Ovary (tissue), 9 donors: ENCODE measurements around the gene LIPG. TPM values are rescaled to one million over a fixed set of nuclear protein-coding genes. Genes with fewer than 3 reads are reported as not detected.

Experiments used
- DNase-seq, 5 donors: peaks; one replicate each; pipeline ENCODE4 v3.0.0-alpha.2; 2019 to 2020
- H3K27ac ChIP-seq, 2 donors: fragments of 200-600 bp; one replicate each; pipeline versions ENCODE4 v1.5.1 to v1.8.0; 2019 to 2022
- H3K27me3 ChIP-seq: fragments of 200-600 bp; one replicate; pipeline ENCODE4 v1.8.0; 2022
- H3K36me3 ChIP-seq: fragments of 200-600 bp; sonication (generic); one replicate; pipeline ENCODE4 v1.5.1; 2019
- H3K4me1 ChIP-seq: one replicate; pipeline ENCODE4 v1.8.1; 2013; ENCODE audit warnings: mild to moderate bottlenecking, moderate library complexity; ENCODE audit not compliant: insufficient read depth
- H3K4me3 ChIP-seq: fragments of 200-600 bp; sonication (generic); one replicate; pipeline ENCODE4 v1.5.1; 2017
- H3K9me3 ChIP-seq, 2 donors: fragments of 200-600 bp in 1 of 2; sonication (generic) in 1 of 2; one replicate each; pipeline versions ENCODE4 v1.5.1 to v1.8.1; 2013 to 2019; ENCODE audit warnings: mild to moderate bottlenecking in 1 of 2, moderate library complexity in 1 of 2
- EP300 ChIP-seq: sonication (generic); formaldehyde crosslinking; IDR thresholded peaks from one replicate; pipeline ENCODE4 v1.6.1; 2017; ENCODE audit warnings: antibody characterized with exemption
- POLR2A ChIP-seq: fragments of 450-650 bp; IDR thresholded peaks from one replicate; pipeline ENCODE4 v1.6.1; 2017; ENCODE audit warnings: antibody characterized with exemption, mild to moderate bottlenecking, moderate library complexity
- WGBS, 3 donors: extraction: QIAGEN DNeasy Blood & Tissue Kit in 1 of 3; methylation state at CpG; one replicate each; pipeline versions ENCODE4 v1.1.5 to v1.1.7; 2013 to 2017; 5-methylcytosine and 5-hydroxymethylcytosine counted together
- intact Hi-C, 4 donors: fragments of 100-400 bp; cut with DNase I; formaldehyde crosslinking; loops; one replicate each; pipeline versions ENCODE4 v1.11.0 to v1.15.1; 2022 to 2023
- polyA plus RNA-seq, 2 donors: library from polyadenylated mRNA; stranded (reverse); fragments of 200-250 nt in 1 of 2; fragments of 350-450 nt in 1 of 2; fragmentation: Illumina TruSeq in 1 of 2; extraction: RNeasy Lipid Tissue Mini Kit (QIAGEN cat#74804) in 1 of 2; gene quantifications; one replicate each; pipeline ENCODE4 v1.2.3, GENCODE V29; 2013 to 2014
- total RNA-seq, 7 donors: library from RNA; depleted of rRNA in 2 of 7; stranded (reverse); fragments of >200 nt in 2 of 7; fragmentation: NEBNext Ultra II Directional in 3 of 7; extraction: Animal tissue kit (Norgen Biotek cat#: 25700) in 3 of 7; gene quantifications; one replicate each; pipeline versions ENCODE4 v1.1.0 to v1.2.4, GENCODE V29; 2016 to 2023
- TF ChIP-seq, protein P1 (sequence below), 3 donors: fragments of 450-650 bp in 2 of 3; fragments of 200-600 bp in 1 of 3; IDR thresholded peaks; one replicate each; pipeline versions ENCODE4 v1.5.1 to v1.8.0; 2016 to 2022; ENCODE audit warnings: antibody characterized with exemption in 3 of 3, mild to moderate bottlenecking in 1 of 3
- donor health status: DM: no; HTN: no; CAD: no; lungs with moderate emphysema.
- donor health status: DM: no; HTN: no; CAD: no.
- donor health status: Bipolar disorder and iron deficiency.
- donor health status: DM: yes; HTN: yes; CAD: no.
- donor health status: DM: no; HTN: no; CAD: no.
- donor health status: DM: yes; HTN: yes; CAD: no.

Gene LIPG
- total and polyA plus RNA-seq, 9 donors, result 0.23 to 3.9 (median 0.60) TPM; not detected in 1

DNA sequence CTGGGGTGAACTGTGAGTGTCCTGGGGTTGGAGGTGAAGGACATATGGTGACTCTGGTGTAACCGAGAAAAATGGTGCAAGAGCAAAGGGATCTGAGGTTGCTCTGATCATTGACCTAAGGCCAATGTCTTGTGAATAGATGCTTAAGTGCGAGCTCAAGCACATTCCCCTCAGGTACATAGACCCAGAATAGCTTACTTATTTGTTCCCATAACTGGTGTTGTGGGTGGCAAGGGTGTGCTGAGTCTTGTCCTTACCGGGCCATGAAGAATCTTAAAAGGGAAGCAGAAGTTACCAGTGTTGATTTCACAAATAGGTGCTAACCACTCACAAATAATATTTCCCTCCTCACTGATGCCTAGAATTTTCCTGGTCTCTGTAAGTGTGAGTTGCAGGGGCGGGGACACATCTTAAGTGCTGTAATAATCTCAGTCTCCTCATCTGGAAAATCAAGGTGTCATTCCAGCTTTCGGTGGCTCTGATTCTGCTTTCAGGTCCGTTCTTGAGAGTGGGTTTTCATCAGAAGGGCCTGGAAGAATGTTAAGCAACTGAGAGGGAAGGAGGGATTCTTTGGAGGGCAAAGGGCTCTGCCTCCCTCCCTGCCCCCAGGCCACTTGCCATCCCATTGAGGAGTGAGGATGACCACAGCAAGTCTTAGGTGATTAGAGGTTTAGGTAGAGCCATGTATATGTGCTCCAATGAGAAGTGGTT is 54.9 kb downstream of the LIPG start:
- TF ChIP-seq, protein P1, sequence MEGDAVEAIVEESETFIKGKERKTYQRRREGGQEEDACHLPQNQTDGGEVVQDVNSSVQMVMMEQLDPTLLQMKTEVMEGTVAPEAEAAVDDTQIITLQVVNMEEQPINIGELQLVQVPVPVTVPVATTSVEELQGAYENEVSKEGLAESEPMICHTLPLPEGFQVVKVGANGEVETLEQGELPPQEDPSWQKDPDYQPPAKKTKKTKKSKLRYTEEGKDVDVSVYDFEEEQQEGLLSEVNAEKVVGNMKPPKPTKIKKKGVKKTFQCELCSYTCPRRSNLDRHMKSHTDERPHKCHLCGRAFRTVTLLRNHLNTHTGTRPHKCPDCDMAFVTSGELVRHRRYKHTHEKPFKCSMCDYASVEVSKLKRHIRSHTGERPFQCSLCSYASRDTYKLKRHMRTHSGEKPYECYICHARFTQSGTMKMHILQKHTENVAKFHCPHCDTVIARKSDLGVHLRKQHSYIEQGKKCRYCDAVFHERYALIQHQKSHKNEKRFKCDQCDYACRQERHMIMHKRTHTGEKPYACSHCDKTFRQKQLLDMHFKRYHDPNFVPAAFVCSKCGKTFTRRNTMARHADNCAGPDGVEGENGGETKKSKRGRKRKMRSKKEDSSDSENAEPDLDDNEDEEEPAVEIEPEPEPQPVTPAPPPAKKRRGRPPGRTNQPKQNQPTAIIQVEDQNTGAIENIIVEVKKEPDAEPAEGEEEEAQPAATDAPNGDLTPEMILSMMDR (IDR thresholded peaks at IDR 0.05), result no peak
- 89 to 96% (median 96%) methylated on average over 6 of the region's 6 CpGs for WGBS, 3 donors
- no peaks in the 10 kb centered on the region for H3K9me3 ChIP-seq
- no peak overlapping the region for H3K4me3 ChIP-seq
- no peak for DNase-seq
- peaks cover 5% of the 10 kb centered on the region for H3K4me1 ChIP-seq
- H3K36me3 ChIP-seq, result no peaks in the 10 kb centered on the region
- intact Hi-C loops, result no loop called here
- no peaks in the 10 kb centered on the region for H3K27me3 ChIP-seq
- no peak overlapping the region for H3K27ac ChIP-seq

DNA sequence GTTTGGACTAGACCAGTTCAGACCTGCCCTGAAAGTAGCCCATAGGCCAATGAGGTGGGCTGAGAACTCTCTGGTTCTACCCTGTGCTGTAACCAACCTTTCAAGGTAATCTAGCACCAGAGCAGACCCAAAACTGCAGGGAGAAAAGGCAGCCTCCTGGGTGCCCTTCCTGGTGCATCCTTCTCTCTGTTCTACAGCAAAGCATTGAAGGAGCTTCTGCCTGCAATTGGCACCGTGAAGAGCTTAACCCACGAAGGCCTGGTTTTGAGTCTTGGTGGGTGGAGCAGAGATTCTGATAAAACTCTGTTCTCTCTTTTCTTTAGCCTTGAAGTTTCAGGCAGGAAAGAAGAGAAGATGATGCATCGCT is 55.5 kb downstream of the LIPG start:
- 57 to 68% (median 68%) methylated on average over 3 of the region's 3 CpGs for WGBS, 3 donors
- H3K27ac ChIP-seq, result no peak overlapping the region

DNA sequence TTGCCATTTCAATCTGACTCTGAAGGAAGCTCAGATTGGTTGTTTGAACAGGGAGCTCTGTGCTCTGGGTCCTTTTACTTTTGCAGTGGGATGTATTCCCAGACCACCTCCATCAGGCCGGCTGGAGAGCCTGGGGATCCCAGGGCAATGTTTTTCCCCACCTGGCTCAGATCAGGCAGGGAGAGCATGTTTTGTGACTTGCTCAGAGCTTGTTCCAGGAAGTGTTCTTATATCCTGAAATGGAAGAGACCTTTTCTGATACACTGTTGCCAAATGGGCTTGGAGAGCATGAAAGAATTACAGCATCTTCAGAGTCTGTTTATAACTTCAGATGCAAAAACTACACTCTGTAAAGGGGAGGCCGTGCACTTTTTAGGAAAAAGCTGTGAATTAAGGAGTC is 56.0 kb downstream of the LIPG start:
- Histone ChIP-seq H3K9me3 (no peaks in the 10 kb centered on the region), H3K36me3 (no peaks in the 10 kb centered on the region), H3K27me3 (no peaks in the 10 kb centered on the region), H3K27ac (no peak overlapping the region), H3K4me3 (no peak overlapping the region), H3K4me1 (peaks cover 5% of the 10 kb centered on the region)
- WGBS, 3 donors, result 4 to 14% (median 9%) methylated on average over 2 of the region's 2 CpGs
- intact Hi-C loops, result no loop called here
- TF ChIP-seq, protein P1 (IDR thresholded peaks at IDR 0.05), result no peak
- no peak for TF ChIP-seq EP300
- TF ChIP-seq POLR2A, result no peak
- DNase-seq, result no peak

More for the DNA sequence above, 55.5 kb downstream of the LIPG start:
- no peaks in the 10 kb centered on the region for H3K27me3 ChIP-seq
- no peak for DNase-seq
- no peak overlapping the region for H3K4me3 ChIP-seq
- H3K36me3 ChIP-seq, result no peaks in the 10 kb centered on the region
- no peaks in the 10 kb centered on the region for H3K9me3 ChIP-seq
- intact Hi-C loops, result no loop called here
- TF ChIP-seq POLR2A (no peak), EP300 (no peak)
- TF ChIP-seq, protein P1 (IDR thresholded peaks at IDR 0.05), result no peak
- H3K4me1 ChIP-seq, result peaks cover 5% of the 10 kb centered on the region

DNA sequence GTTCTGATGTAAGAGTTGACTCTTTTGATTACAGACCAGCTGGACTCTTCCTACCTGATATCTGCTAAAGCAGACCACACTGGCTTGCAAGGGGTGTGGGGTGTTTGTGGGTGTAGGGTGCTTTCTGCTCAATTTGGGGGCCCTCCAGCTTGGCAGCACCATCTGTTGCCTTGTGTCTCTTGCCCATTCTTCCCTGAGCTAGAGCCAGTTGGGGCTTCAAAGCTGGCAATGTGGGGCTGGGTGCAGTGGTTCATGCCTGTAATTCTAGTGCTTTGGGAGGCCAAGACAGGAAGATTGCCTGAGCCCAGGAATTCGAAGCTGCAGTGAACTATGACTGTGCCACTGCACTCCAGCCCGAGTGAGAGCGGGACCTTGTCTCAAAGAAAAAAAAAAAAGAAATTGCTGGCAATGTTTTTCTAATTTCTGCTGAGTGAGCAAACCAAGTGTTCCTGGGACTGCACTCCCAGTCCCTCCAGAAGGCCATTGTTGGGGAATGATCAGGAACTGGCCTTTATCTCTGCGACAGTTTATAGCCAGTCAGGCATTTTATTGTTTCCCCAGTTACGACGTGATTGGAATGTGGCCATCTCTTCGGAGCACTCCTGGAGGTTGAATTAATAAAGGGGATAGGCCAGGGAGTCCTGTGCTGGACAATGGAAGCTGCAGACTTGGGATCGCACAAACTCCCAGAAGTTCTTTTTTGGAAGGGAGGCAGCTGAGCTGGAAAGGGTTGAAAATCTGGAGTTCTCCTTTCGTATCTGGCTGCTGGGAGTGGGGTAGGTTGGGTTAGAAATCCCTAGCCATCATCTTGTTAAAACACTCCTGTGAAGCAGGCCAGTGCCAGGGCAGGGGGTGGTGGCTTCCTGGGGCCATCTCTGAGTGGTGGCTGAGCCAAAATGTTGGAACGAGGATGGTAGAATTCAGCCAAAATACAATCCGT is 57.2 kb downstream of the LIPG start:
- no peak for TF ChIP-seq EP300
- no peak for TF ChIP-seq POLR2A
- TF ChIP-seq, protein P1 (IDR thresholded peaks at IDR 0.05), result no peak
- no peak overlapping the region for H3K4me3 ChIP-seq
- WGBS, 3 donors, result 26 to 33% (median 28%) methylated on average over 11 of the region's 11 CpGs
- H3K9me3 ChIP-seq, result no peaks in the 10 kb centered on the region
- intact Hi-C loops, result no loop called here
- H3K27me3 ChIP-seq, result no peaks in the 10 kb centered on the region
- H3K27ac ChIP-seq, result no peak overlapping the region
- no peaks in the 10 kb centered on the region for H3K36me3 ChIP-seq
- no peak for DNase-seq
- peaks cover 5% of the 10 kb centered on the region for H3K4me1 ChIP-seq
